Epithelial cell of esophagus (primary cell): ENCODE data around the gene NFATC2.
A peak's percentile ranks its signal among the peaks of the same experiment; 100 is the strongest.

Source experiments
- DNase-seq: peaks from one replicate; pipeline ENCODE4 v3.0.0; 2010; ENCODE audit warnings: low read depth
- H3K4me3 ChIP-seq: 2 replicates; pipeline ENCODE4 v1.5.1; 2011; ENCODE audit warnings: mild to moderate bottlenecking, low read length, control low read depth
- CTCF ChIP-seq: IDR thresholded peaks from 2 replicates; pipeline ENCODE4 v1.5.1; 2011; ENCODE audit warnings: low read depth, mild to moderate bottlenecking, low read length, control low read depth, inconsistent platforms; ENCODE audit not compliant: insufficient read depth; ENCODE audit errors: missing control alignments

The NFATC2 gene

GRCh38 chr20:51460163-51460562, 82.4 kb downstream of the NFATC2 start:
- H3K4me3 ChIP-seq: no peak overlapping the region
- no peak for TF ChIP-seq CTCF
- no peak for DNase-seq

- DNase-seq: no peak
- H3K4me3 ChIP-seq: no peak overlapping the region
- TF ChIP-seq CTCF: no peak
Measured at GRCh38 chr20:51458751-51459439, 83.6 kb downstream of the NFATC2 start.

GRCh38 chr20:51457533-51457932, 85.0 kb downstream of the NFATC2 start:
- H3K4me3 ChIP-seq: no peak overlapping the region
- peak; percentile 58 for DNase-seq
- TF ChIP-seq CTCF: no peak

GRCh38 chr20:51456511-51457509, 85.7 kb downstream of the NFATC2 start:
- DNase-seq: peak; percentile 97
- TF ChIP-seq CTCF: no peak
- H3K4me3 ChIP-seq: peak overlapping the region; percentile 32

- no peak for DNase-seq
- no peak for TF ChIP-seq CTCF
- no peak overlapping the region for H3K4me3 ChIP-seq
Measured at GRCh38 chr20:51454250-51454865, 88.2 kb downstream of the NFATC2 start.

- no peak for DNase-seq
- H3K4me3 ChIP-seq: no peak overlapping the region
- TF ChIP-seq CTCF: no peak
Measured at GRCh38 chr20:51452734-51453365, 89.7 kb downstream of the NFATC2 start.
